HG02642 (cell line): ENCODE measurements around the gene MRPL1.
A peak's percentile ranks its signal among the peaks of the same experiment; 100 is the strongest.
"Not testable (repeated sequence)": the region's sequence is repeated elsewhere in the genome, so short reads cannot be mapped to it uniquely, and the experiment has no call there.

Source experiments
- ATAC-seq: cut with Tn5 transposase; IDR thresholded peaks from one replicate; pipeline ENCODE4 v1.9.1; 2021; ENCODE audit warnings: mild to moderate bottlenecking; ENCODE audit not compliant: unreplicated experiment, poor library complexity

MRPL1 gene

DNA sequence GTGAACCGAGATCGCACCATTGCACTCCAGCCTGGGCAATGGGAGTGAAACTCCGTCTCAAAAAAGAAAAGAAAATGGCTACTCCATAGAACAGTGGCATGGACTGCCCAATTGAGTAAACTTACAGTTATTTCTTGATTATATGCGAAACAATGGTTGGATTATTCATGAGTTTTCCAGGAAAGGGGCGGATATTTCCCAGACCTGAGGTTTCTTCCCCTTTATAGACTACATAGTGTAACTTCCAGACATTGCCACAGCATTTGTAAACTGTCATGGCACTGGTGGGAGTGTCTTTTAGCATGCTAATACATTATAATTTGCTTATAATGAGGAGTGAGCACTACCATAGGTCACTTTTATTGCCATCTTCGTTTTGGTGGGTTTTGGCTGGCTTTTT lies 14.1 kb upstream of the MRPL1 start:
- no peak for ATAC-seq

- ATAC-seq = no peak
These were observed 13.2 kb upstream of the MRPL1 start for GRCh38 chr4:77849278-77849965.

GRCh38 chr4:77852892-77853495 lies 9.6 kb upstream of the MRPL1 start:
- ATAC-seq = peak; percentile 95

GRCh38 chr4:77854431-77855111 lies 8.1 kb upstream of the MRPL1 start:
- no peak for ATAC-seq

DNA sequence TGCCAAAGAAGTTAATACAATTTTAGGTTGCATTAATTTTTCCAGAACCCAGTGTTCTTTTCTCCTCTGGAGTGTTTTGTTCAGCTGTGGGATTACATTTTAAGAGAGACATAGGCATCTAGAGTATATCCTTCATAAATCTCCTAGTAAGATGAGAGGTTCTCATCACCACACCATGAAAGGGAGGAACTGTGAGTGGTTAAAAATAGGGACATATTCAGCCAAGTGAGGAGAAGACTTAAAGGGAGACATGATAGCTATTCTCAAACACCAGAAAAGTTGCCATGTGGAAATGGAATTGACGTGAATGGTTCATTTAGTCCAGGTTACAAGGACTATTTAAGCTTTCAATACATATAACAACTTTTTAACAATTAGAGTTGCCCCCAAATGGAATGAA lies 6.5 kb upstream of the MRPL1 start:
- no peak for ATAC-seq

- ATAC-seq = no peak
These were observed 3.4 kb upstream of the MRPL1 start for GRCh38 chr4:77859256-77859655.

GRCh38 chr4:77861495-77861894 lies 1.1 kb upstream of the MRPL1 start:
- ATAC-seq = no peak

DNA sequence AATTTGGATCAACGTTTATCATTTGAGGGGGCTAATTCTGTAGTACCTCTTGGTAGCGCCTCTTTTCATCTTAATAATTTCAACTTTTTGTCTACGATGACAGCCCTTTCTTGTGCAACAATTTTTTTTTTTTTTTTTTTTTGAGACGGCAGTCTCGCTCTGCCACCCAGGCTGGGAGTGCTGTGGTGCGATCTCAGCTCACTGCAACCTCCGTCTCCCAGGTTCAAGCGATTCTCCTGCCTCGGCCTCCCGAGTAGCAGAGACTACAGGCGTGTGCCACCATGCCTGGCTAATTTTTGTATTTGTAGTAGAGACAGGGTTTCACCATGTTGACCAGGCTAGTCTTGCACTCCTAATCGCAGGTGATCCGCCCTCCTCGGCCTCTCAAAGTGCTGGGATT lies 711 bp downstream of the MRPL1 start:
- ATAC-seq = not testable (repeated sequence)

- ATAC-seq = no peak
These were observed 2.6 kb downstream of the MRPL1 start for GRCh38 chr4:77865259-77865658.

- ATAC-seq = no peak
These were observed 10.3 kb downstream of the MRPL1 start for GRCh38 chr4:77872723-77873445.

DNA sequence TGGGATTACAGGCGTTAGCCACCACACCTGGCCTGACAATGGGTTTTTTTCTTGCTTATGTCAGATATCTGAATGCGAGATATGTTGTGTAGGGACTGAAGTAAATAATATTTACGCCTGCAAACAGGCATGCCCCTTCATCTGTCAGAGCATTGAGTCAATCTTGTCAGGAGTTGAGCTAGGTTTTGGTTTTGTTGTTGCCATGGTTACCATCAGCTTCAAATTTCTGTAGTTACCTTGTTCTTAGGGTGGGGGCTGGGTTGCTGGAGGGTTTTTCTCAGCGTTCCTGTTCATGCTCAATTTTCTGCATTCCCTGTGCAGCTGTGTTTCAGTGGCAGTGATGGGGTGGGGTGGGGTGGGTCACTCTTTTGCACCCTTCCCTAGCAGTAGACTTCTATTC lies 14.5 kb downstream of the MRPL1 start:
- ATAC-seq = no peak

DNA sequence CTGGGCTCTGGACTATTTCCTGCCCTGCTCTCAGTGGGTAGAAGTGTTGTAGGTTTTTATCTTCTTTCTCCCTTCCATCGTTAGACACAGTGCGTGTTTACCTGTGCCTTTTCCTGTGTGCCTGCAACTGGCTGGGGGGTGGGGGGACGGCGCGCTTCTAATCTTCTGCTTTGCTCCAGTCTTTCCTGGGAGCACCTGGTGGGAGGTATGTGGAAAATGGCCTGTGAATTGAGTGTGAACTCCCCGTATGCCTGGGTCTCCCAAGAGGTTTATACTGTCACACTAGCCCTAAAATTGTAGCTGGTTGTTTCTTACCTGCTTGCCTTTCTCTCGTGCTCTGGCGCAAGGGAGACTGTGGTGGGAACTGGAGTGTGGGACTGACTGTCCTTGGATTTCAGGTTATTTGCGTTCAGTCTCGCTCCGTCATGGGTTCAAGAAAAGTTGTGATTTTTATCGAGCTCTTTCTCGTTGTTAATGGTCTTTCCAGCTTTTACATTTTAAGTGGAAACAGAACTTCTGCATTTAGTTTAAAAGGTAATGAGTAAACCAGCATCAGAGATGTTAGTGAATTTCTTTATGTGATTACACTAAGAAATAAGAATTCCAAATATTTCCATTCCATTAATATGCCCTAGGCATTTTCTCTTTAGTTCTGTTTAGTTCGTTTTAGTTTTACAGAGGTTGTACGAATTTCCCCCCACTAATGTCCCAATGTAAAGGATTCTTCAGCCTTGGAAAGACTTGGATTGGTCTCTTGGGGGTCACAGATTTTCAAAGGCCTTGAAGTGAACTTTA lies 15.3 kb downstream of the MRPL1 start:
- ATAC-seq = no peak

- ATAC-seq = no peak
These were observed 18.2 kb downstream of the MRPL1 start for GRCh38 chr4:77880784-77881183.

DNA sequence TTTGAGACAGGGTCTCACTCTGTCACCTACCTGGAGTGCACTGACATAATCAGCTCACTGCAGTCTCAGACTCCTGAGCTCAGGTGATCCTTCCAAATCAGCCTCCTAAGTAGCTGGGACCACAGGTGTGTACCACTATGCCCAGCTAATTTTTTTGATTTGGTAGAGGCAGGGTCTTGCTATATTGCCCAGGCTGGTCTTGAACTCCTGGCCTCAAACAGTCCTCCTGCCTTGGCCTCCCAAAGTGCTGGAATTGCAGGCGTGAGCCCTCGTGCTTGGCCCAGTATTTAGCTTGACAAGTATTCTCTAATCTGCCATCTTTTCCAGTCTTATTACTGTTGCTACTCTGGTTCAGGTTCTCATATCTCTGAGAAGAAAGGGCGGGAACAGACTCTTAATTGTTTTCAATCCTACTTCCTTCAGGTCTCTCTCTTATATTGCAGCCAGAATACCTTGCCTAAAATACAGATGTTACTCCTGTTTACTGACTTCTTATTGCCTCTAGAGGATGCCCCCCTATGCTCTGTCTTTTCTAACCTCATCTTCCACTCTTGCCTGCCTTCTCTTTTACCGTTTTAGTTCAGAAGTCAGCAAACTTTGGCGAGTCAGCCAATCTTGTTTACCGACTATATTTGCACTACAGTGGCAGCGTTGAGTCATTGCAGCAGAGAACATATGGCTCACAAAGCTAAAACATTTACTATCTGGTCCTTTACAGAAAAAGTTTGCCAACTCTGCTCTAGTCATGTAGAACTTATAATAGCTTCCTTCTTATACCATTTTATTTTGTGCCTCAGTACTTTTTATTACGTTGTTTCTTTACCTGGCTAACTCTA lies 19.0 kb downstream of the MRPL1 start:
- no peak for ATAC-seq

DNA sequence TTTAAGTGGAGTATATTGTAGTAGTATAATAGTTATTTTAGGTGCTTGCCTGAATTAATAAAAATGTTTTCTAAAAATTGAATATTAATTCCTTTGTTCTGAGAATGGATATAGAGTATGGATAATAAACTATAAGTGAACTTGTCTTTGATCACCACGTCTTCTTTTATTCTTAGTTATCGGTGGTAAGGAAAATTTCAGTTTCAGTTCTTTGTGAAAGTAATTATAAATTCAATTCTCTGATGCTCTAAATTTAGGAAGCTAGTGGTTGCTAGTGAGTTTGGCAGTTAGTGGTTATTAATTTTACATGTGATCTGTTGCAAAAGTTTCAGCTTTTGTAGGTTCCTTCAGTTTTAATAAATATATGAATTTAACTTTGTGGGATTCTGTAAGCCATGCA lies 30.8 kb downstream of the MRPL1 start:
- no peak for ATAC-seq

DNA sequence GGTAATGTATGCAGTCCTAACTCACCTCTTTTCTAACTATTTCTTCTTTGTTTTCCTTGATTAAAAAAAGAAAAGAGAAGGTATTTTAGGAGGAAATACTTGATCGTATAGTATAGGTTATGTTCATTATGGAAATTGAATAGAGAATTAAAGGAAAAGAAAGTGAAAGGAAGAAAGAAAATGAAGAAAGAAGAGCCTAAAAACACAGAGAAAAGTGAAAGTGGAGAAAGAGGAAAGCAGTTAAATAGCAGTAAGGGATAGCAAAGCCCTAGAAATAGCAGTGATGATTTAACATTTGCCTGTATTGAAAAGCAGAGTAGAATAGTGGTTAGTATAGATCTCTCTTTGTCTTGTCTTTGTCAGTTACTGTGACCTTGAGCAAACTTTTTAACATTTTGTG lies 37.0 kb downstream of the MRPL1 start:
- no peak for ATAC-seq

GRCh38 chr4:77903186-77903585 lies 40.6 kb downstream of the MRPL1 start:
- no peak for ATAC-seq

DNA sequence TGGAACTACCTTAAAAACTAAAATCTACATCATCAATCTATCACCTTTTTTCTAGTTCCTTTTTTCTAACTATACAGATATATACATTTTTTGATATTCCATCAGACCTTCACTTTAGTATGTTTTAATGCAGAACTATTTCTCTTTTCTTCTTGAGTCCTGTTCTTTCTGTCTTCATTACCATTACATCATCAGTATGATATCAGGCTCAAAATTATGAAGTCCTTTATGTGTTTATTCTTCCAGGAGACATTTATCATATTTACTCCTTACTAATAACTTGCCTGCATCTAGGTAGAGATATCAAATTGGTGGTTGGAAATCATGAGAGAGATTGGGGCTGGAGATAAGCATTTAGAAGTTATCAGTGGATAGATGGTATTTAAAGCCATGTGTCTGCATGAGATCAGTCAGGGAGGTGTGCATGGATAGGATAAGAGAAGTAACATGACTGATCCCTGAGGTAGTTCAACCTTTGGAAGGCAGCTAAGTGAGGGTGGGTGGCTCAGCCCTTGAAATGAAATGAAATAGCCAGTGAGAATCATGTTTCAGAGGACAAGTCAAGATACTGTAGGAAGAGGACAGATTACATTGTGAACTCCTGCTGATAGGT lies 43.1 kb downstream of the MRPL1 start:
- no peak for ATAC-seq

DNA sequence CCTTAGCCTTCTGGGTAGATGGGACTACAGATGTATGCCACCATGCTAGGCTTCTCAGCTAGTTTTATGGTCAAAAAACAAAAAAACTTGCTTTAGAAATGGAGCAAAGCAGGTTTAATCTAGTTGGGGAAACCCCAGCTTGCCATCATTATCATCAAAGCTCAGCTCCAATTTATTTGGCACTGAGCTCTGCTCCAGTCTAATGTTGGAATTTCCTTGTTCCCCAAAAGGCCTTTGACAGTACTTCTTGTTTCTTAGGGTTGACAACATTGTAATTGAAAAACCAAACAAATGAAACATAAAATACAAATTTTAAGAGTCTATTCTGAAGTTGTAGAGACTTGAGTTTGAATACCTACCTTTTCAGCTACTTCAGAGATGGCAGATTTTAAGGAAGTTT lies 48.0 kb downstream of the MRPL1 start:
- no peak for ATAC-seq
